GM08714 (cell line): ENCODE measurements around the gene IQSEC3.

Source experiments
- H3K4me3 ChIP-seq: fragments of 200-500 bp; sonication (Bioruptor generic); 2 replicates; pipeline ENCODE4 v1.5.1; 2014; ENCODE audit warnings: mild to moderate bottlenecking, low read length, inconsistent platforms
- ZNF274 ChIP-seq: IDR thresholded peaks from 2 replicates; pipeline ENCODE4 v1.6.1; 2012; ENCODE audit warnings: mild to moderate bottlenecking, low read depth, low read length

Gene IQSEC3

DNA sequence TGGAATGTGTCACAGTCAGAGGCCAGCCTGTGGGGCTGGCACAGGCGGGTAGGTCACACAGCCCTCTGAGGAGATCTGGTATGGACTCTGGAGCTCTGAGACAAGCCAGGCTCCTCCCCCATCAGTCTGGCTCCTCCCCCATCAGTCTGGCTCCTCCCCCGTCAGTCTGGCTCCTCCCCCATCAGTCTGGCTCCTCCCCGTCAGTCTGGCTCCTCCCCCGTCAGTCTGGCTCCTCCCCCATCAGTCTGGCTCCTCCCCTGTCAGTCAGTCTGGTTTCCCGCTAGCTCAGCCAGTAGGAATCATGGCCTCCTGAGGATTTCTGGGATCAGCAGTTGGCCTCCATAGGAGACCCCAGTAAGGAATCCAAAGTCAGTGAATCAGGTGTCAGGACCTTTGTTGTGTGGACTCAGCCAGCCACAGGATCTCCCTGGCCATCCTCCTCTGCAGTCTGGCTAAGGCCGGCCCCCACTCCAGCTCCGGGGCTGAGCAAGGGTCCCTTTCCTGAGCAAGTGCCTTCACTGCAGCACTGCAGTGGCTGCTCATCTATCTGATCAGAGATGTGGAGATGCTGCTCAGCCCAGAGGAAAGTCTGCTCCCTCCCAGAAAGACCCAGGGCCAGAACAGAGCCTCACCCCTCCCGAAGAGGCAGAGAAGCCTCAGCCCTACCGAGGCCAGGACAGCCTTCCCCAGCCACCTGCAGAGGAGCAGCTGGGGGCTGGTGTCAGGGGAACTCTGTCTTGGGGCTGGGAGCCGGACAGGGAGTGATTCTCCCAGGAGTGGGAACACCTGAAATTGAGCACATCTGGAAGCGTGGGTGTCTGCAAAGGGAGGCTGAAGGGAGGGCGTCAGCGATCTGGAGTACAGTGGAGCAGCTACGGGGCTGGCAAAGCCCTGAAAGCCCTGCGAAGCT lies 35.7 kb downstream of the IQSEC3 start:
- no peak overlapping the region for H3K4me3 ChIP-seq
- TF ChIP-seq ZNF274, result no peak

DNA sequence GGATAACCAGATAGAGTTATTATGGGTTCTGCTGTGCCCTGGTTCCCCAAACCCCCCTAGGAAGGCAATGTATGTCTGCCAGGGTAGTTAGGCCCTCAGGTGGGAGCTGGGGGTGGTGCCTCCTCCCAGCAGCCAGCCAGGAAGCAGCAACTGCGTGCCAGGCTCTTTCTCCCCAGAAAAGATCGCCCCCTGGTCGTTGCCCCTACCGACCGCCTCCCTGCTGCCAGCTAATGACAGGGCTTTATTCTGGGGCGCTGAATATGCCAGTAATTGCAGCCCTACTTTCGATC lies 36.3 kb downstream of the IQSEC3 start:
- H3K4me3 ChIP-seq, result no peak overlapping the region
- TF ChIP-seq ZNF274, result no peak

DNA sequence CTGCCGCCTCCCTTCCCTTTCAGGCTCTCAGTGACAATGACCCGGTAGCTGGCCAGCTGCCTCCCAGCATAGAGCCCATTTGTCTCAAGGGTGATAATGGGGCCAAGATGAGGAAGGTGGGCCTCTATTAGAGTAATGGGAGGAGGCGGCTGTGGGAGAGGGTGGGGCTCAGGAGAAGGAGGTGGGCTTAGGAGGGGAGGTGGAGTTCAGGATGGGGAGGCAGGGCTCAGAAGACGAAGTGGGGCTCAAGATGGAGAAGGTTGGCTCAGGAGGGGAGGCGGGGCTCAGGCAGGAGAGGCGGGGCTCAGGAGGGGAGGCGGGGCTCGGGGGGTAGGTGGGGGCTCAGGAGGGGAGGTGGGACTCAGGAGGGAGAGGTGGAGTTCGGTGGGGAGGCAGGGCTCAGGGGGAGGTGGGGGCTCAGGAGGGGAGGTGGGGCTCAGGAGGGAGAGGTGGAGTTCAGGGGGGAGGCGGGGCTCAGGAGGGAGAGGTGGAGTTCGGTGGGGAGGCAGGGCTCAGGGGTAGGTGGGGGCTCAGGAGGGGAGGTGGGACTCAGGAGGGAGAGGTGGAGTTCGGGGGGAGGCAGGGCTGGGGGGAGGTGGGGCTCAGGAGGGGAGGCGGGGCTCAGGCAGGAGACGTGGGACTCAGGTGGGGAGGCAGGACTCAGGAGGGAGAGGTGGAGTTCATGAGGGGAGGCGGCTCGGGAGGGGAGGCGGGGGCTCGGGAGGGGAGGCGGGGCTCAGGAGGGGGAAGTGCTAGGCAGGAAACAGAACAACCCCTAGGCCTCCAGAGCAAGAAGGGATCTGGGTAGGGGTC lies 36.8 kb downstream of the IQSEC3 start:
- H3K4me3 ChIP-seq, result no peak overlapping the region
- no peak for TF ChIP-seq ZNF274

DNA sequence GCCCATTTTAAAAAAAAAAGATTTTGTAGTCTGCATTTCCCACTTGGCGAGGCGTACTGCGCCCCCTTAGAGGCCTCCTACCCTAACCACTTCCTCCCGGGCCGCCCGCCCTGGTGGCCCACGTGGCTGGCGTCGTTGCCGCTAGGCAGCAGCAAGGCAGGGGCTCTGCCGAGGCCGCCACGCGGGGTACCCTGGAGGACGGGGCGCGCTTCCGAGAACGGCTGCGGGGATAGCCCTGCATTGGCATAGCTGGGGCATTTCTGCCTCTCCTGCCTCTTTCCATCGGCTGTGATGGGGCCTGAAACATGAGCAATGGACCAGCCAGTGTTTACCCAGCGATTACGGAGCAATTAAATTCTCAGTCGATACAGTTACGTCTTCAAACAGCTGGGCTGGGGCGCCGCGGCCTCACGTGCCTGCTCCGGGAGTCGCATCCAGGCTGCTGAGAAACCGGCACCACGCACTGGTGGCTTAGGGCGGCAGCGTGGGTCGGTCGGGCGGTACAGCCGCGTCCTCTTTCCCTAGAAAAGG lies 38.0 kb downstream of the IQSEC3 start:
- H3K4me3 ChIP-seq, result no peak overlapping the region
- no peak for TF ChIP-seq ZNF274

DNA sequence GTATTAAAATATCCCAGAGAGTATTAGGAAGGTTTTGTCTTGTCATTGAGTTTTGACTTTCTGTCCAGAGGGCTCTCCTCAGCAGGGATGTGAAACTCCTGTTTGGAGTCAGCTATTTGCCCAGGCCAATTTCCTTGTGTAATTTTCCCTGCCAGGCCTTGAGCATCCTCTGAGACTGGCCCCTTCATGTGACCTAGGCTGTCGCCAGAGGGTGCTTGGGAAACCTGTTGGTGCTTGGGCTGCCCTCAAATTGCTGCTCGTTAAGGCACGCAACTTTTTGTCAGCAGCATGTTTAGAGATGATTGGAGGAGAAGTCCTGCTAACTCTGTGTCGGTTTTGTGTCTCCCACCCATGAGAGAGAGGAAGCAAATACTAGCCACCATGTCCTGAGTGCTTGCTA lies 39.1 kb downstream of the IQSEC3 start:
- H3K4me3 ChIP-seq, result no peak overlapping the region
- TF ChIP-seq ZNF274, result no peak

DNA sequence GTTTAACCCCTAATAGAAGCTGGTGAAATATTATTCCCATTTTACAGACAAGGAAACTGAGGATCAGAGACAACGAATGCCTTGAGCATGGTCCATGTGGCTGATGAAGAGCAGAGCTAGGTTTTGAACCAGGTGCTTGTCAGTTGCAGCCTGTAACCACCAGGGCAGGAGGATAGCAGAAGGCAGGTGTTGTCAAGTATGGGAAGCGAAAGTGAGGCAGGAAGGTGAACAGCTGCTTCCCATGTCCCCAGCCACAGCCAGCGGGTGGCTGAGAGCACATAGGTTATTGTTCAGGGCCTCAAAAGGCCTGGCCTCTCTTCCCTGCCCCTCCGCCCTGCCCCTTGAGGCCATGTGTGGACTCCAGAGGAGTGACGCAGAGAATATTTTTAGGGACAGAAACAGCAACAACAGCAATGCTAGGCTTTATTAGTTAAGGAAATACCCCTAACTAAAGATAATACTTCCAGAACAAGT lies 39.6 kb downstream of the IQSEC3 start:
- H3K4me3 ChIP-seq, result no peak overlapping the region
- TF ChIP-seq ZNF274, result no peak

DNA sequence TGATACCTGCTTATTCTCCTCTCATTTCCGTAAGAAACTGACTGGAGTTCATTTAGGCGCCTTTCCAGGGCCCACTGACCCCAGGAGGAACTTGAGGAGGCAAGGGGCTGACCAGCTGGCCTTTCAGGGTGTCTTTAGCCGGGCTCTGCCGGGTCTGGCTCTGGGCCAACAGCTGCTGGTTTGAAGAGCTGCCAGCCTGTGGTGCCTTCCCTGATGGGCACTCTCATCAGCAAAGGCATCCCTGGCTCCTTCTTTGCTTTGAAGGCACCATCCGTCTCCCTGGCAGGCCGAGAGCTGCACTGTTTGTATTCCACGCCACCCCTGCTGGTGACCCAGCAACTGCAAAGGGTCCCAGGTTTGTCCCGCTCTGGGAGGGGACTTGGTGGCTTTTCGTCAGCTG lies 42.0 kb downstream of the IQSEC3 start:
- H3K4me3 ChIP-seq, result no peak overlapping the region
- no peak for TF ChIP-seq ZNF274

DNA sequence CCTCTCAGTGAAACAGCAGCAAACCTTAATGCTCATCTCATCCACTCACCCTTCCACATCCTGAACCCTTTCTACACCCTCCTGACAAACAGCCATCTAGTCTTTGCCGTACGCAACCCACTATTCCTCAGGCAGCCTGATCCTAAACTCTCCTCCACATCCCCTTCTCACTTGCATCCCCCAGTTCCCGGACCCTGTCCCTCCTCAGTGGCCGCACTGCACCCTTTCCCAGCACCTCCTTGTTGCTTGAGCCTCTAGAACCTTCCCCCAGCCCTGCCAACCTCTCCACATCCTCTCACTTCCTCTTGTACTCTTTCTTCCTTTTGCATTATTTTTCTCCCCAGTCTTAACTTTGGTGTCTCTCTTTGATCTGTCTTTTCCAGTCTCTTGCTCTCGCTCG lies 42.9 kb downstream of the IQSEC3 start:
- peak overlapping the region; percentile 27; the same call in 1 of the 2 replicates for H3K4me3 ChIP-seq
- no peak for TF ChIP-seq ZNF274

DNA sequence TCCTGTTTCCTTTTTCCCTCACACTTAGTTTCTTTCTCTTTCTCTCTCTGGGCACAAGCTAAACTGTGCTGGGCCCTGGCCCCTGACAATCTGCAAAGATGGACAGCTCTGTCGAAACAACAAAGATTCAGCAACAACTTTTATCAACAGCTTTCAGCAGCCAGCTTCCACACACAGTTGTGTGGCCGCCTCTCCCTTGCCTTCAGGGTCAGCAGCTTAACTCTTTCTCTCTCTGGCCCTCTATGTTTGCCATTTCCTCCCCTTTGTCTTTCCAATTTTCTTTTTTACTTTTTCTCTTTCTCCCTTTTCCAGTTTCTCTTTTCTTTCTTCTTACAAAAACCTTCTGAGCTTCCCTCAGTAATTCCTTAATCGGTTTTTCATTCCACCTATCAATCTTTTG lies 43.3 kb downstream of the IQSEC3 start:
- H3K4me3 ChIP-seq, result peak overlapping the region; percentile 27
- TF ChIP-seq ZNF274, result no peak

DNA sequence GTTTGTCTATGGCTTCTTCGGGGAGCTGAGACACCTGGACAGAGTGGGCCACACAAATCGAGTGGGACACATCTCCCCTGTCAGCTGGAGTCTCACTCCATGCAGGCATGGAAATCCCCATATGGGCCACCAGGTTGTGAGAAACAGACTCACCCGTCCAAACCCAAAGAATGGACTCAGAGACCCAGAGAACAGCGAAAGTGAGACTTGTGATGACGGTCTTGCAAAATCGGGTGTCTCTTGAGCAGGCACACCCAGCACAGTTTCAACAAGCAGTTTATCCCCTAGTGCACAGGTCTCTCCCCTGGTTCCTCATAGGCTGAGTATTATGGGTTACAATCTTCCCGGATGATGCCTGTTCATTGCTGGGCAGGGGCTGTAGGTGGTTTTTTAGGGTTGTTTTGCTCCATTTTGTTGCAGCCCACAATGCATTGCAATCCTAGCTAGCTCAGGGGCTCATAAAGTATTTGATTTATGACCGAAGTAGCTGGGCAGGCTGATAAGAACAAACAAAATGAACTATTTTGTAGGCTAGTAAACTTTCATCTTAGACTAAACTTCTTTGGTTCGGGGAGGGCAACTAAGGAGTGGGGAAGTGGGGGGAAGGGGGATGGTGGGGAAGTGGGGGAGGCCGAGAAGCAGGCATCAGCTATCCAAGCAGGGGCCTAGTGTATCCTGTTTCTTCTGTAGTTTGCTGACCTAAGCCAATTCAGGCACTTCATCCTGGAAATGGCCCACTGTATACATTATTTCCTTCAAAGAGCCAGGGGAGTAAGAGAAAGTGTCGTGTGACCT lies 45.3 kb downstream of the IQSEC3 start:
- no peak for TF ChIP-seq ZNF274
- H3K4me3 ChIP-seq, result peak overlapping the region; percentile 39

DNA sequence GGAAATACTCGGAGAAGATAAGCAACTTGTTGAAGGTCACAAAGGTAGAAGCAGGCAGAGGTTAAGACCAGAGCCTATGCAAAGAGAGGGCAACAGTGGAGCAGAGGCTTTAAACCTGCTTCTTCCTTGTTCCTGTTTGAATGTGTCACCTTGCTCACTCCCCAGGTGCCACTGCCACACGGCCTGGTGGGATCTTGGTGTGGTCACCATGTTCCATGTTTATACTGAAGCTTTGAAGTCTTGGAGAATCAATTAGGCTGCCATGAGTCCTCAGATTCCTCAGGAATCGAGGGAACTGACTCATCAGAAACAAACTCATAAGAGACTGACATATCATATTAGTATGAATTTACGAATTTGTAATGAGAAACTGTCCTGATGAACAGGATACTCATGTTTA lies 46.8 kb downstream of the IQSEC3 start:
- H3K4me3 ChIP-seq, result no peak overlapping the region
- TF ChIP-seq ZNF274, result no peak

DNA sequence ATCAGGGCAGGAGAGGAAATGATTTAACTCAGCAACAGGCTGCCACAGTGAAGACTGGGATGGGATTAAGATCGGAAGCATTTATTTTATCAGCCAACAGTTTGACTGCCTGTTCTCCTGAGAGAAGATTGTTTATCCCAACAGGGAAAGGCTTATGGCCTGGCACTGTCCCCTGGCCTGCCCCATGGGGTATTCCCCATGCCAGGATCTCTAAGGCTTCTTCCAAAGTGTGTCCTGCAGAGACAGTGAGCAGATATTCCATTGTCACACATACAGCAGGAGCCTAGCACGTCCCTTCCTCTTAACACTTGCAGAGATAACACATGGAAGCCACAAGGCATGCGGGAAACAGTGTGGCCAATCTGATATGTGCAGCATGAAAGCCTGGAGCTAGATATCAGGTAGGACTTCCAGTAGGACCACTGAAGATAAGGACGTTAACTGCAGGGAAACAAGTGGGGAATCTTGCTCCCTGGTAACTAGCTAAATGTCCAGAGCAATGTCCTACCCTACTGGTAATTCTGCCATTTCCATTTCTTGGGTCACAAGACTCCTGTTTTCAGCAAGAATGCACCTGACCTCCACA lies 48.2 kb downstream of the IQSEC3 start:
- TF ChIP-seq ZNF274, result no peak
- H3K4me3 ChIP-seq, result no peak overlapping the region

DNA sequence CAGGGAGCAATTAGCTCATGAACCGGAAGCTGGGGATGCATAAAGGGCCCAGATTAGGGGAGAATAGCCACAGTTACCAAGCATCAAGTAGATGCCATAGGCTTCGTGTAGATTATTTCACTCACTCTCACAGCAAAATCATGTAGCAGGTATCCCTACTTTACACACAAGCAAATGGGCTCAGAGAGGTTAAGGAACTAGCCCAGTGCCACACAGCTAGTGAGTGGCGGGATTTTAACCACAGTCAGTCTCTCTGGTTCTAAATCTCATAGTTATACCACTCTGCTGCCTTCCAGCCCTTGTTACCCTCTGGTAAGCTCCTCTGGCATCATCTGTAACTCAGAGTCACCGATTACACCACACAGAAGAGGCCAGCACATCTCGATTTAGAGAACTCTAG lies 49.0 kb downstream of the IQSEC3 start:
- no peak overlapping the region for H3K4me3 ChIP-seq
- TF ChIP-seq ZNF274, result no peak
